Common myeloid progenitor, CD34-positive (primary cell): Measurements from ENCODE around the gene CDYL2.

Source experiments
- CTCF ChIA-PET: fragments of 350-600 bp; sonication (Branson Sonifier 250); formaldehyde crosslinking; loops from one replicate; lab custom pipeline; 2021; ENCODE audit warnings: antibody characterized with exemption; lab: Charles Lee
- POLR2A ChIA-PET: fragments of 350-600 bp; sonication (Branson Sonifier 250); formaldehyde crosslinking; loops from one replicate; lab custom pipeline; 2021; ENCODE audit warnings: antibody characterized with exemption; lab: Charles Lee
- DNase-seq, 3 donors: peaks; one replicate each; pipeline versions ENCODE4 v3.0.0 to v3.0.0-alpha.2; 2013
- H3K27ac ChIP-seq, 2 experiments: 1 replicate in 1 of 2; 2 replicates in 1 of 2; pipeline ENCODE4 v1.7.0; 2013; ENCODE audit warnings: inconsistent platforms in 2 of 2, low read length in 2 of 2, mild to moderate bottlenecking in 2 of 2, low read depth in 1 of 2, moderate library complexity in 1 of 2; ENCODE audit not compliant: severe bottlenecking in 2 of 2, insufficient read depth in 1 of 2, poor library complexity in 1 of 2
- H3K27me3 ChIP-seq, 5 experiments: replicated peaks in 2 of 5; 1 replicate in 3 of 5; 2 replicates in 2 of 5; pipeline versions ENCODE4 v1.6.1 to v1.7.0; 2013; ENCODE audit warnings: low read length in 4 of 5, mild to moderate bottlenecking in 2 of 5, moderate library complexity in 2 of 5, inconsistent platforms in 1 of 5; ENCODE audit not compliant: insufficient read depth in 5 of 5, control insufficient read depth in 4 of 5
- H3K36me3 ChIP-seq, 4 experiments: 1 replicate in 2 of 4; 2 replicates in 2 of 4; pipeline versions ENCODE4 v1.6.1 to v1.7.0; 2013; ENCODE audit warnings: low read length in 3 of 4, control low read depth in 1 of 4, mild to moderate bottlenecking in 1 of 4; ENCODE audit not compliant: control insufficient read depth in 4 of 4, insufficient read depth in 4 of 4
- H3K4me1 ChIP-seq, 4 experiments: 1 replicate in 3 of 4; 2 replicates in 1 of 4; pipeline versions ENCODE4 v1.6.1 to v1.7.1; 2013; ENCODE audit warnings: low read length in 3 of 4, mild to moderate bottlenecking in 3 of 4, control low read depth in 1 of 4, inconsistent platforms in 1 of 4, moderate library complexity in 1 of 4; ENCODE audit not compliant: control insufficient read depth in 4 of 4, insufficient read depth in 4 of 4; ENCODE audit errors: control extremely low read depth in 1 of 4
- H3K4me3 ChIP-seq, 7 experiments: 1 replicate in 4 of 7; 2 replicates in 3 of 7; pipeline versions ENCODE4 v1.5.1 to v1.7.0; 2013; ENCODE audit warnings: mild to moderate bottlenecking in 7 of 7, low read length in 6 of 7, moderate library complexity in 6 of 7, inconsistent platforms in 2 of 7, low read depth in 2 of 7, control low read depth in 1 of 7; ENCODE audit not compliant: insufficient read depth in 4 of 7, control insufficient read depth in 1 of 7; ENCODE audit errors: extremely low read depth in 1 of 7
- H3K9me3 ChIP-seq, 5 experiments: 1 replicate in 4 of 5; 2 replicates in 1 of 5; pipeline versions ENCODE4 v1.6.1 to v1.7.1; 2013; ENCODE audit warnings: low read length in 4 of 5, mild to moderate bottlenecking in 2 of 5, inconsistent platforms in 1 of 5, low read depth in 1 of 5, moderate library complexity in 1 of 5; ENCODE audit not compliant: control insufficient read depth in 4 of 5, insufficient read depth in 2 of 5; ENCODE audit errors: control extremely low read depth in 1 of 5
- WGBS: methylation state at CpG from one replicate; pipeline ENCODE4 v1.1.5; 2013; ENCODE audit not compliant: insufficient coverage; 5-methylcytosine and 5-hydroxymethylcytosine counted together

Gene CDYL2

GRCh38 chr16:80665356-80665755, 139.0 kb downstream of the CDYL2 start:
- POLR2A ChIA-PET = no interaction called here
- no peaks in the 10 kb centered on the region for H3K27me3 ChIP-seq
- H3K4me3 ChIP-seq = no peak overlapping the region
- H3K4me1 ChIP-seq = no peaks in the 10 kb centered on the region
- H3K36me3 ChIP-seq = no peaks in the 10 kb centered on the region
- DNase-seq = no peak
- H3K27ac ChIP-seq = no peak overlapping the region
- peaks cover 0 to 8% (median 5%) of the 10 kb centered on the region in 5 experiments for H3K9me3 ChIP-seq
- WGBS = 100% methylated on average over 2 of the region's 4 CpGs
- CTCF ChIA-PET = no interaction called here

DNA sequence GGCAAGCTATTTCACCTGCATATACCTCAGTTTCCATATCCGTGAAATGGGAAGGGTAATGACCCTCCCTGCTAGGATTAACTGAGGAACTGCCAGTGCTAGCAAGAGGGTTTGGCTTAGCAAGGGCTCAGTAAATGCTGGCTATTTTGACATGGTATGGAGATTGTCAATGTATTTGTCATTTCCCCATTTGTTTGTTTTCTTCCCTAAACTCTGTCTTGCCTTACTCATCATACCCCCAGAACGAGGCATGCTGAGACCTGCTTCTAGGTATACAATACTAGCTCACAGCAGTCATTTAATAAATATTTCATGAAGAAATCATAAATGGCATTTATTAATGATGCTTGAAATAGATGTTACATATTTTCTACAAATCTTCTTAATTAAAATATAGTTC, 139.6 kb downstream of the CDYL2 start:
- no peaks in the 10 kb centered on the region for H3K27me3 ChIP-seq
- H3K27ac ChIP-seq = no peak overlapping the region
- ChIA-PET CTCF (no interaction called here), POLR2A (no interaction called here)
- H3K4me3 ChIP-seq = no peak overlapping the region
- 100% methylated on average over 1 of the region's 2 CpGs for WGBS
- H3K4me1 ChIP-seq = no peaks in the 10 kb centered on the region
- H3K36me3 ChIP-seq = no peaks in the 10 kb centered on the region
- H3K9me3 ChIP-seq = peaks cover 0 to 12% (median 5%) of the 10 kb centered on the region in 5 experiments
- no peak for DNase-seq

DNA sequence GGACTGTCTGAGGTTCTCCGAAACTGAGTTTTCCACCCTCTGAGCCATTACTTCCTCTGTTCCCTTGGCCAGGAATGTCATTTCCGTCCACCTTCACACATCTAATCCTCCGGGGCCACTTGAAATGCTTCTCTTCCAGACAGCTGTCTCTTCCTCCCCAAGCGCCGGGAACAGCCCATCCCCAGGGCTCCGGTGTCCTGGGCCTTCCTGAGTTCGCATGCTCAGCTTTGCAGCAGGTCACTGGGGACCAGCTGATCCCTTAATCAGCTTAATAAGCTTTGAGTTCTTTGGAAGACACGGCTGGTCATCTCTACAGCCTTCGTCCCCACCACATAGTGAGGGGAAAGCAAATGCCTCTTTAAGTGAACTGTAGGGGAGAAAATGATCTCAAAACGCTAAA, 140.2 kb downstream of the CDYL2 start:
- Histone ChIP-seq H3K4me3 (no peak overlapping the region), H3K36me3 (no peaks in the 10 kb centered on the region), H3K4me1 (no peaks in the 10 kb centered on the region), H3K9me3 (peaks cover 0 to 15% (median 4%) of the 10 kb centered on the region in 5 experiments), H3K27ac (no peak overlapping the region), H3K27me3 (no peaks in the 10 kb centered on the region)
- POLR2A ChIA-PET = no interaction called here
- DNase-seq = no peak
- 98% methylated on average over 9 of the region's 10 CpGs for WGBS
- CTCF ChIA-PET = no interaction called here

DNA sequence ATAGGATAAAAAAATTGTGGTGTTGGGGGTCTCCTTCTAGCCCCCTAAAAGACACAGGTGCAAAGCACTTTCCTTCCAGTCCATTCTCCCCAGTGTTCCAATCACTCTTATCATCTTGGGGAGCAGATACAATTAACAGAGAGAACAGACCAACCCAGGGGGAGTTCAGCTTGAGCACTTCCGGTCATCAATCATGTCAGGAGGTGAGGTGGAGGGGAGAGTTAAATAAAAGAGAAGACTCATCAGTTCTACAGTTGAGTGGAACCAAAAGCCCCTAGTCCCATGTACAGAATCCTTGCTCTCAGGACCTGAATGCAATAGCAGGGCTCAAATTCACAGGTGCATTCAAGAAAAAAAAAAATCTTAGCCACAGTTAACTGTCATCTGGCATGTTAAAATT, 141.3 kb downstream of the CDYL2 start:
- Histone ChIP-seq H3K4me1 (no peaks in the 10 kb centered on the region), H3K36me3 (no peaks in the 10 kb centered on the region), H3K27ac (no peak overlapping the region), H3K27me3 (no peaks in the 10 kb centered on the region), H3K4me3 (no peak overlapping the region), H3K9me3 (peaks cover 0 to 15% (median 4%) of the 10 kb centered on the region in 5 experiments)
- POLR2A ChIA-PET = no interaction called here
- CTCF ChIA-PET = no interaction called here
- DNase-seq = no peak
- 100% methylated on average over 1 of the region's 1 CpG for WGBS

GRCh38 chr16:80659865-80660264, 144.5 kb downstream of the CDYL2 start:
- Histone ChIP-seq H3K27me3 (no peaks in the 10 kb centered on the region), H3K4me3 (no peak overlapping the region), H3K36me3 (peaks cover 0 to 2% (median 0%) of the 10 kb centered on the region in 4 experiments), H3K27ac (no peak overlapping the region), H3K9me3 (peaks cover 0 to 15% (median 4%) of the 10 kb centered on the region in 5 experiments), H3K4me1 (no peaks in the 10 kb centered on the region)
- POLR2A ChIA-PET = no interaction called here
- no peak for DNase-seq
- CTCF ChIA-PET = no interaction called here
- WGBS = no CpG with 5 or more reads among the region's 1 CpG

DNA sequence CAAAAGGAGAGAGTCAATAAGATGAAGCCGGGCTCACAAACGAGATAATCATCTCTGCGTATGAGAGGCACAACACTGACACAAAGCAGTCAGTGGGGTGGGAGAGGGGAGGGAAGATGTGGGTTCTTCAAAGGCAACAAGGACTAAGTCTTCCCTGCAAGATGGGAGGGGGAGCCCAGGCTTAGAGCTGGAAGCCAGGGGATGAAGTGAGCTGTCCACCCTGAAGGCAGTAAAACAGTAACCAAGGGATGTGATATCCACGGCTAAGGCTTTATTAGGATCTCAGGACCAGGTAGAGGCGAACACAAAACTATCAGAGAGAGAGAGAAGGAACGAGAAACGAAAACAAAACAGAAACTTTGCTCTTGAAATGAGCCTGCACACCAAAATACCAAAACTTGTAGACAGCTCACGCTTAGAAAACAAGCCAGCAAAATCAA, 147.7 kb downstream of the CDYL2 start:
- no peak overlapping the region for H3K27ac ChIP-seq
- peaks cover 0 to 2% (median 0%) of the 10 kb centered on the region in 4 experiments for H3K36me3 ChIP-seq
- ChIA-PET POLR2A (no interaction called here), CTCF (no interaction called here)
- H3K4me3 ChIP-seq = no peak overlapping the region
- H3K4me1 ChIP-seq = no peaks in the 10 kb centered on the region
- no peaks in the 10 kb centered on the region for H3K27me3 ChIP-seq
- no peak for DNase-seq
- H3K9me3 ChIP-seq = peaks cover 0 to 15% (median 4%) of the 10 kb centered on the region in 5 experiments
- 98% methylated on average over 6 of the region's 8 CpGs for WGBS

DNA sequence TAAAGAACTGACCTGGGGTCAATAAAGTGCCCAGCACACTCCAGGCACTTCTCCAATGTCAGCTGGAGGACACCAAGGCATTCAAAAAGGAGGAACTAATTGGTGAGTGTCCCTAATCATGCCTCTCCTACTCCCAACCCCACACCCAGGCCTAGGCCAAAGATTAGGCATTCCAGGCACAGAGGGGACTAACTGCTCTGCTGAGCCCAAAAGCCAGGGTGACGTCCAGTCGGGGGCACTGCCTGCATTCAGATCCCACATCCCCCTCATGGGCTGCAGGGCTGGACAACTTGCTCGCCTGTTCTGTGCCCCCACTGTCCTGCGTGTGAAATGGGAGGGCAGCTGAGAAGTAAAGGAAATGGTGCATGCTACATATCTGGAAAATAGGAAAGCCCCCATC, 148.2 kb downstream of the CDYL2 start:
- CTCF ChIA-PET = no interaction called here

More for the DNA sequence above, 148.2 kb downstream of the CDYL2 start:
- peaks cover 0 to 2% (median 0%) of the 10 kb centered on the region in 4 experiments for H3K36me3 ChIP-seq
- POLR2A ChIA-PET = no interaction called here
- 94% methylated on average over 3 of the region's 4 CpGs for WGBS
- no peak for DNase-seq
- H3K4me3 ChIP-seq = no peak overlapping the region
- H3K9me3 ChIP-seq = peaks cover 0 to 13% (median 0%) of the 10 kb centered on the region in 5 experiments
- no peaks in the 10 kb centered on the region for H3K27me3 ChIP-seq
- H3K27ac ChIP-seq = no peak overlapping the region
- no peaks in the 10 kb centered on the region for H3K4me1 ChIP-seq
